Measurements from ENCODE around the gene PEX6. TPM values are rescaled to one million over a fixed set of nuclear protein-coding genes. Genes with fewer than 3 reads are reported as not detected.
"Not testable (repeated sequence)": the region's sequence is repeated elsewhere in the genome, so short reads cannot be mapped to it uniquely, and the experiment has no call there.

The PEX6 gene
- total RNA-seq, 2 donors from 2014 or later: 6.8 to 34.3 TPM

- Histone ChIP-seq H3K27me3 (replicated peaks; ENCODE audit: insufficient read depth) (no peaks in the 10 kb centered on the region), H3K4me3 (no peak overlapping the region), H3K36me3 (peaks cover 3% of the 10 kb centered on the region), H3K4me1 (ENCODE audit: control insufficient read depth in 1 of 2, low read depth in 2 of 2) (peaks cover 0 to 10% of the 10 kb centered on the region in 2 donors), H3K27ac (no peak overlapping the region), H3K9me3 (no peaks in the 10 kb centered on the region)
- DNase-seq (ENCODE audit: low spot score) (no peak), ATAC-seq (ENCODE audit: insufficient number of reproducible peaks, low FRiP score, low read depth) (no peak)
- TF ChIP-seq CTCF (IDR thresholded peaks at IDR 0.05): no peak
Observed at GRCh38 chr6:42947950-42948349, 31.0 kb downstream of the PEX6 start.

- no peaks in the 10 kb centered on the region for H3K9me3 ChIP-seq
- no peak overlapping the region for H3K4me3 ChIP-seq
- no peak for ATAC-seq (ENCODE audit: insufficient number of reproducible peaks, low FRiP score, low read depth)
- no peaks in the 10 kb centered on the region for H3K27me3 ChIP-seq (replicated peaks; ENCODE audit: insufficient read depth)
- peaks cover 30% of the 10 kb centered on the region for H3K36me3 ChIP-seq
- no peak for DNase-seq (ENCODE audit: low spot score)
- H3K27ac ChIP-seq: no peak overlapping the region
- no peaks in the 10 kb centered on the region for H3K4me1 ChIP-seq (ENCODE audit: control insufficient read depth in 1 of 2, low read depth in 2 of 2)
- TF ChIP-seq CTCF (IDR thresholded peaks at IDR 0.05): no peak
Observed at GRCh38 chr6:42942444-42942843, 36.5 kb downstream of the PEX6 start.

- DNase-seq (ENCODE audit: low spot score); H3K27ac ChIP-seq; ATAC-seq (ENCODE audit: insufficient number of reproducible peaks, low FRiP score, low read depth); H3K4me3 ChIP-seq; H3K27me3 ChIP-seq (replicated peaks; ENCODE audit: insufficient read depth); H3K4me1 ChIP-seq (ENCODE audit: control insufficient read depth in 1 of 2, low read depth in 2 of 2); H3K9me3 ChIP-seq: not testable (repeated sequence)
- H3K36me3 ChIP-seq: peaks cover 32% of the 10 kb centered on the region
Observed at GRCh38 chr6:42941356-42941755, 37.6 kb downstream of the PEX6 start.

- Histone ChIP-seq H3K27me3 (replicated peaks; ENCODE audit: insufficient read depth) (no peaks in the 10 kb centered on the region), H3K4me1 (ENCODE audit: control insufficient read depth in 1 of 2, low read depth in 2 of 2) (no peaks in the 10 kb centered on the region), H3K4me3 (no peak overlapping the region), H3K9me3 (no peaks in the 10 kb centered on the region), H3K36me3 (peaks cover 39% of the 10 kb centered on the region), H3K27ac (no peak overlapping the region)
- DNase-seq (ENCODE audit: low spot score) (no peak), ATAC-seq (ENCODE audit: insufficient number of reproducible peaks, low FRiP score, low read depth) (no peak)
- no peak for TF ChIP-seq CTCF (IDR thresholded peaks at IDR 0.05)
Observed at GRCh38 chr6:42940493-42941045, 38.4 kb downstream of the PEX6 start.

- no peaks in the 10 kb centered on the region for H3K4me1 ChIP-seq (ENCODE audit: control insufficient read depth in 1 of 2, low read depth in 2 of 2)
- H3K9me3 ChIP-seq: no peaks in the 10 kb centered on the region
- DNase-seq (ENCODE audit: low spot score) (no peak), ATAC-seq (ENCODE audit: insufficient number of reproducible peaks, low FRiP score, low read depth) (no peak)
- peaks cover 45% of the 10 kb centered on the region for H3K36me3 ChIP-seq
- H3K27ac ChIP-seq: no peak overlapping the region
- TF ChIP-seq CTCF (IDR thresholded peaks at IDR 0.05): no peak
- H3K27me3 ChIP-seq (replicated peaks; ENCODE audit: insufficient read depth): no peaks in the 10 kb centered on the region
- no peak overlapping the region for H3K4me3 ChIP-seq
Observed at GRCh38 chr6:42939810-42940167, 39.2 kb downstream of the PEX6 start.
